Measurements from ENCODE around the gene ZNRF1.
"Not testable (repeated sequence)": the region's sequence is repeated elsewhere in the genome, so short reads cannot be mapped to it uniquely, and the experiment has no call there.

ZNRF1 gene

GRCh38 chr16:75080205-75081029, 81.6 kb downstream of the ZNRF1 start:
- no peak for DNase-seq (ENCODE audit: low spot score)

GRCh38 chr16:75081179-75081859, 82.5 kb downstream of the ZNRF1 start:
- DNase-seq (ENCODE audit: low spot score), result no peak

GRCh38 chr16:75083813-75084212, 85.0 kb downstream of the ZNRF1 start:
- DNase-seq (ENCODE audit: low spot score), result no peak

- DNase-seq (ENCODE audit: low spot score), result no peak
Observed at GRCh38 chr16:75085556-75085955, 86.7 kb downstream of the ZNRF1 start.

- no peak for DNase-seq (ENCODE audit: low spot score)
Observed at GRCh38 chr16:75086281-75086680, 87.5 kb downstream of the ZNRF1 start.

- no peak for DNase-seq (ENCODE audit: low spot score)
Observed at GRCh38 chr16:75086688-75087374, 88.0 kb downstream of the ZNRF1 start.

GRCh38 chr16:75087375-75087979, 88.7 kb downstream of the ZNRF1 start:
- DNase-seq (ENCODE audit: low spot score), result peak; percentile 69

- DNase-seq (ENCODE audit: low spot score), result no peak
Observed at GRCh38 chr16:75088216-75088615, 89.4 kb downstream of the ZNRF1 start.

- no peak for DNase-seq (ENCODE audit: low spot score)
Observed at GRCh38 chr16:75088934-75089333, 90.1 kb downstream of the ZNRF1 start.

GRCh38 chr16:75089486-75090202, 90.8 kb downstream of the ZNRF1 start:
- DNase-seq (ENCODE audit: low spot score), result no peak

- DNase-seq (ENCODE audit: low spot score), result not testable (repeated sequence)
Observed at GRCh38 chr16:75090899-75091298, 92.1 kb downstream of the ZNRF1 start.

- not testable (repeated sequence) for DNase-seq (ENCODE audit: low spot score)
Observed at GRCh38 chr16:75091619-75092018, 92.8 kb downstream of the ZNRF1 start.

GRCh38 chr16:75092777-75093176, 94.0 kb downstream of the ZNRF1 start:
- no peak for DNase-seq (ENCODE audit: low spot score)

GRCh38 chr16:75093598-75094540, 95.0 kb downstream of the ZNRF1 start:
- no peak for DNase-seq (ENCODE audit: low spot score)

- no peak for DNase-seq (ENCODE audit: low spot score)
Observed at GRCh38 chr16:75095204-75095621, 96.4 kb downstream of the ZNRF1 start.

- DNase-seq (ENCODE audit: low spot score), result no peak
Observed at GRCh38 chr16:75096656-75097055, 97.8 kb downstream of the ZNRF1 start.

GRCh38 chr16:75097191-75097761, 98.5 kb downstream of the ZNRF1 start:
- DNase-seq (ENCODE audit: low spot score), result no peak

- no peak for DNase-seq (ENCODE audit: low spot score)
Observed at GRCh38 chr16:75097941-75098901, 99.4 kb downstream of the ZNRF1 start.

- no peak for DNase-seq (ENCODE audit: low spot score)
Observed at GRCh38 chr16:75099075-75099667, 100.3 kb downstream of the ZNRF1 start.

Measured in kidney capillary endothelial cell (primary cell).